ENCODE measurements around the gene EPN1. TPM values are rescaled to one million over a fixed set of nuclear protein-coding genes. Genes with fewer than 3 reads are reported as not detected.

The EPN1 gene
- total and polyA plus RNA-seq, 2 of the 13 experiments (the other 11 are each of a cell fraction or from before 2014, with no cell fraction given), result 28.9 to 31.7 TPM

- TF ChIP-seq ZNF18 (CRISPR knock-in tag; IDR thresholded peaks at IDR 0.05; ENCODE audit: insufficient replicate concordance) (no peak), ZNF142 (CRISPR knock-in tag; IDR thresholded peaks at IDR 0.05) (no peak), STAT6 (CRISPR knock-in tag; IDR thresholded peaks at IDR 0.05; ENCODE audit: borderline replicate concordance) (no peak), SKI (IDR thresholded peaks at IDR 0.05; ENCODE audit: partially characterized antibody) (no peak), NR0B2 (CRISPR knock-in tag; IDR thresholded peaks at IDR 0.05) (no peak), DMTF1 (CRISPR knock-in tag; IDR thresholded peaks at IDR 0.05) (no peak), BRD4 (CRISPR knock-in tag; IDR thresholded peaks at IDR 0.05) (no peak), ZNF205 (CRISPR knock-in tag; IDR thresholded peaks at IDR 0.05) (no peak), ZNF343 (CRISPR knock-in tag; IDR thresholded peaks at IDR 0.05) (no peak), MXI1 (IDR thresholded peaks at IDR 0.05; ENCODE audit: borderline replicate concordance, low read depth, low read length) (no peak), IRF2 (CRISPR knock-in tag; IDR thresholded peaks at IDR 0.05) (no peak), ZFYVE20 (CRISPR knock-in tag; IDR thresholded peaks at IDR 0.05; ENCODE audit: borderline replicate concordance, low read depth) (no peak), ZNF672 (CRISPR knock-in tag; IDR thresholded peaks at IDR 0.05) (no peak), SOX6 (IDR thresholded peaks at IDR 0.05) (no peak), SOX6 (CRISPR knock-in tag; IDR thresholded peaks at IDR 0.05) (0 out of 2 replicates have a peak, but pooled peaks have one; percentile 19), TFAP4 (IDR thresholded peaks at IDR 0.05; ENCODE audit: borderline replicate concordance, low read depth) (no peak)
Measured at GRCh38 chr19:55640043-55640576, 34.9 kb upstream of the EPN1 start (continued).
